Gastroesophageal sphincter (tissue), 3 donors: ENCODE measurements around the gene PTPRK.

Experiments used
- EP300 ChIP-seq: sonication (generic); formaldehyde crosslinking; IDR thresholded peaks from one replicate; pipeline ENCODE4 v1.6.1; 2017; ENCODE audit warnings: antibody characterized with exemption, mild to moderate bottlenecking
- TF ChIP-seq, protein P1 (sequence below), 4 experiments: fragments of 200-600 bp in 2 of 4; fragments of 450-650 bp in 2 of 4; sonication (generic) in 1 of 4; IDR thresholded peaks; one replicate each; pipeline ENCODE4 v1.5.1; 2017 to 2019; ENCODE audit warnings: antibody characterized with exemption in 4 of 4, mild to moderate bottlenecking in 2 of 4, moderate library complexity in 2 of 4

DNA sequence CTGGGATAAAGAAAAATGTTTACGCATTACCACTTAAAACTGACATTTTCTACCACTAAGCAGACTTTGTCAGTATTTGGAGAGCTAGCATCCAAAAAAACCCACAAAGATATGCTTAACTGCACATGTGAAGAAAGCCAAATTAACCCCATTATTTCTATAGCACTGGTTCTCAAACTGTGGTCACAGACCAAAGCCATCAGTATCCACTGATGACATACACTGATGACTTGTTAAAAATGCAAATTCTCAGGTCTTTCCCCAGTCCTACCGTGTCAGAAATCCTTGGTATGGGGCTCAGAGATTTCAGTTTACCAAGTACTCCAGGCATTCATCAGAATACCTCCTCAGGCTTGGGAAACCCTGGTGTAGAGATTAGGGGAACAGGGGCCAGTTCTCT is 230.2 kb downstream of the PTPRK start:
- TF ChIP-seq, protein P1, sequence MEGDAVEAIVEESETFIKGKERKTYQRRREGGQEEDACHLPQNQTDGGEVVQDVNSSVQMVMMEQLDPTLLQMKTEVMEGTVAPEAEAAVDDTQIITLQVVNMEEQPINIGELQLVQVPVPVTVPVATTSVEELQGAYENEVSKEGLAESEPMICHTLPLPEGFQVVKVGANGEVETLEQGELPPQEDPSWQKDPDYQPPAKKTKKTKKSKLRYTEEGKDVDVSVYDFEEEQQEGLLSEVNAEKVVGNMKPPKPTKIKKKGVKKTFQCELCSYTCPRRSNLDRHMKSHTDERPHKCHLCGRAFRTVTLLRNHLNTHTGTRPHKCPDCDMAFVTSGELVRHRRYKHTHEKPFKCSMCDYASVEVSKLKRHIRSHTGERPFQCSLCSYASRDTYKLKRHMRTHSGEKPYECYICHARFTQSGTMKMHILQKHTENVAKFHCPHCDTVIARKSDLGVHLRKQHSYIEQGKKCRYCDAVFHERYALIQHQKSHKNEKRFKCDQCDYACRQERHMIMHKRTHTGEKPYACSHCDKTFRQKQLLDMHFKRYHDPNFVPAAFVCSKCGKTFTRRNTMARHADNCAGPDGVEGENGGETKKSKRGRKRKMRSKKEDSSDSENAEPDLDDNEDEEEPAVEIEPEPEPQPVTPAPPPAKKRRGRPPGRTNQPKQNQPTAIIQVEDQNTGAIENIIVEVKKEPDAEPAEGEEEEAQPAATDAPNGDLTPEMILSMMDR (IDR thresholded peaks at IDR 0.05): no peak
- TF ChIP-seq EP300: no peak
